RWPE2 (cell line): Measurements from ENCODE around the gene ANKRD13D.

Experiments
- ATAC-seq: fragments of 200-7000 bp; cut with Tn5 transposase; 3 replicates; pipeline ENCODE4 v1.9.1; 2021; ENCODE audit warnings: low read depth
- DNase-seq: peaks from one replicate; pipeline ENCODE4 v3.0.0-alpha.2; 2020; ENCODE audit warnings: low spot score
- H3K27ac ChIP-seq: fragments of 450-650 bp; 2 replicates; pipeline ENCODE4 v1.5.1; 2017; ENCODE audit warnings: mild to moderate bottlenecking; ENCODE audit not compliant: poor library complexity, severe bottlenecking
- H3K27me3 ChIP-seq: fragments of 250-450 bp; sonication (Bioruptor Pico); 2 replicates; pipeline ENCODE4 v1.5.1; 2021; ENCODE audit warnings: mild to moderate bottlenecking, moderate library complexity; ENCODE audit not compliant: insufficient read depth, poor library complexity, severe bottlenecking
- H3K36me3 ChIP-seq: fragments of 250-450 bp; sonication (Bioruptor Pico); 2 replicates; pipeline ENCODE4 v1.5.1; 2020; ENCODE audit warnings: low read depth, mild to moderate bottlenecking, moderate library complexity
- H3K4me1 ChIP-seq: fragments of 250-450 bp; sonication (Bioruptor Pico); 2 replicates; pipeline ENCODE4 v1.5.1; 2021; ENCODE audit warnings: mild to moderate bottlenecking, moderate library complexity; ENCODE audit not compliant: insufficient read depth, poor library complexity, severe bottlenecking
- H3K4me3 ChIP-seq: fragments of 250-450 bp; sonication (Bioruptor Pico); 2 replicates; pipeline ENCODE4 v1.5.1; 2021; ENCODE audit warnings: mild to moderate bottlenecking, moderate library complexity; ENCODE audit not compliant: severe bottlenecking
- H3K9me3 ChIP-seq: fragments of 250-450 bp; sonication (Bioruptor Pico); 2 replicates; pipeline ENCODE4 v1.5.1; 2021; ENCODE audit warnings: mild to moderate bottlenecking, moderate library complexity; ENCODE audit not compliant: severe bottlenecking
- CTCF ChIP-seq: fragments of 450-650 bp; IDR thresholded peaks from one replicate; pipeline ENCODE4 v1.5.1; 2017; ENCODE audit warnings: mild to moderate bottlenecking, moderate library complexity; ENCODE audit not compliant: poor library complexity, severe bottlenecking

Gene ANKRD13D

GRCh38 chr11:67290801-67291200, 1.7 kb downstream of the ANKRD13D start:
- peaks cover 59% of the 10 kb centered on the region for H3K36me3 ChIP-seq

GRCh38 chr11:67291481-67292381, 2.6 kb downstream of the ANKRD13D start:
- H3K36me3 ChIP-seq = peaks cover 62% of the 10 kb centered on the region

More at GRCh38 chr11:67290801-67291200, 1.7 kb downstream of the ANKRD13D start:
- no peak for TF ChIP-seq CTCF
- Histone ChIP-seq H3K27ac (no peak overlapping the region), H3K4me3 (no peak overlapping the region), H3K9me3 (peaks cover 8% of the 10 kb centered on the region), H3K27me3 (no peaks in the 10 kb centered on the region), H3K4me1 (peaks cover 14% of the 10 kb centered on the region)
- ATAC-seq (no peak), DNase-seq (no peak)

GRCh38 chr11:67292671-67293070, 3.6 kb downstream of the ANKRD13D start:
- Histone ChIP-seq H3K4me1 (peaks cover 14% of the 10 kb centered on the region), H3K9me3 (peaks cover 13% of the 10 kb centered on the region), H3K27ac (peak overlapping the region; percentile 28), H3K27me3 (no peaks in the 10 kb centered on the region), H3K4me3 (no peak overlapping the region), H3K36me3 (peaks cover 67% of the 10 kb centered on the region)
- TF ChIP-seq CTCF = no peak
- DNase-seq = no peak
- ATAC-seq = no peak

More at GRCh38 chr11:67291481-67292381, 2.6 kb downstream of the ANKRD13D start:
- Histone ChIP-seq H3K4me1 (peaks cover 14% of the 10 kb centered on the region), H3K27me3 (no peaks in the 10 kb centered on the region), H3K4me3 (no peak overlapping the region), H3K9me3 (peaks cover 13% of the 10 kb centered on the region), H3K27ac (peak overlapping the region; percentile 28)
- no peak for ATAC-seq
- no peak for DNase-seq
- no peak for TF ChIP-seq CTCF

GRCh38 chr11:67293090-67293489, 4.0 kb downstream of the ANKRD13D start:
- peaks cover 13% of the 10 kb centered on the region for H3K9me3 ChIP-seq
- ATAC-seq (no peak), DNase-seq (no peak)
- peaks cover 14% of the 10 kb centered on the region for H3K4me1 ChIP-seq
- H3K4me3 ChIP-seq = no peak overlapping the region
- peak overlapping the region; percentile 28 for H3K27ac ChIP-seq
- H3K36me3 ChIP-seq = peaks cover 67% of the 10 kb centered on the region
- no peaks in the 10 kb centered on the region for H3K27me3 ChIP-seq
- TF ChIP-seq CTCF = no peak

- peaks cover 13% of the 10 kb centered on the region for H3K9me3 ChIP-seq
- peaks cover 79% of the 10 kb centered on the region for H3K36me3 ChIP-seq
- DNase-seq (no peak), ATAC-seq (no peak)
- TF ChIP-seq CTCF = no peak
- no peak overlapping the region for H3K27ac ChIP-seq
- H3K4me3 ChIP-seq = no peak overlapping the region
- H3K4me1 ChIP-seq = peaks cover 14% of the 10 kb centered on the region
- no peaks in the 10 kb centered on the region for H3K27me3 ChIP-seq
These were observed 6.7 kb downstream of the ANKRD13D start for GRCh38 chr11:67295846-67296245.
